Caco-2 (cell line): Measurements from ENCODE around the gene EWSR1. TPM values are rescaled to one million over a fixed set of nuclear protein-coding genes. Genes with fewer than 3 reads are reported as not detected.

Source experiments
- BruUV-seq: library from RNA; stranded (reverse); fragments of 400-500 nt; replicated peaks from 2 replicates; lab custom pipeline; 2021; lab: Mats Ljungman, UMichigan
- CTCF ChIA-PET: fragments of 300-600 bp; sonication (Branson Sonifier 250); formaldehyde crosslinking; loops from one replicate; lab custom pipeline; 2022; ENCODE audit warnings: antibody characterized with exemption; lab: Charles Lee
- POLR2A ChIA-PET: fragments of 300-600 bp; sonication (Branson Sonifier 250); formaldehyde crosslinking; loops from one replicate; lab custom pipeline; 2022; ENCODE audit warnings: antibody characterized with exemption; lab: Charles Lee
- DNase-seq, 2 experiments: peaks; one replicate each; pipeline versions ENCODE4 v3.0.0 to v3.0.0-alpha.2; 2020 to 2022
- H3K27me3 ChIP-seq: replicated peaks from 2 replicates; pipeline ENCODE4 v1.6.0; 2011; ENCODE audit warnings: low read length; ENCODE audit not compliant: control insufficient read depth, insufficient read depth
- H3K36me3 ChIP-seq: 2 replicates; pipeline ENCODE4 v1.5.1; 2011; ENCODE audit warnings: low read length; ENCODE audit not compliant: control insufficient read depth, insufficient read depth
- H3K4me1 ChIP-seq: fragments of 250-450 bp; sonication (Bioruptor Pico); 2 replicates; pipeline ENCODE4 v1.5.1; 2020; ENCODE audit warnings: mild to moderate bottlenecking
- H3K4me3 ChIP-seq: 2 replicates; pipeline ENCODE4 v1.5.1; 2011; ENCODE audit warnings: low read depth, mild to moderate bottlenecking, control low read depth, low read length
- H3K9me3 ChIP-seq: fragments of 250-450 bp; sonication (Bioruptor Pico); 2 replicates; pipeline ENCODE4 v1.5.1; 2020; ENCODE audit warnings: mild to moderate bottlenecking, moderate library complexity
- H3K27ac Mint-ChIP-seq: one replicate; pipeline ENCODE4 v1.8.0; 2022; ENCODE audit warnings: mixed read lengths; ENCODE audit not compliant: unreplicated experiment
- H3K27me3 Mint-ChIP-seq: one replicate; pipeline ENCODE4 v1.8.0; 2022; ENCODE audit warnings: mixed read lengths; ENCODE audit not compliant: insufficient read depth, unreplicated experiment
- H3K36me3 Mint-ChIP-seq: one replicate; pipeline ENCODE4 v1.8.0; 2022; ENCODE audit warnings: mild to moderate bottlenecking, mixed read lengths; ENCODE audit not compliant: insufficient read depth, unreplicated experiment
- H3K4me1 Mint-ChIP-seq: one replicate; pipeline ENCODE4 v1.8.0; 2022; ENCODE audit warnings: low read depth, mixed read lengths; ENCODE audit not compliant: unreplicated experiment
- H3K4me3 Mint-ChIP-seq: one replicate; pipeline ENCODE4 v1.8.0; 2022; ENCODE audit warnings: mild to moderate bottlenecking, moderate library complexity, mixed read lengths; ENCODE audit not compliant: unreplicated experiment
- H3K9me3 Mint-ChIP-seq: one replicate; pipeline ENCODE4 v1.8.0; 2022; ENCODE audit warnings: mixed read lengths; ENCODE audit not compliant: unreplicated experiment
- CTCF ChIP-seq, 2 experiments: fragments of 200-600 bp in 1 of 2; IDR thresholded peaks; 1 replicate in 1 of 2; 2 replicates in 1 of 2; pipeline versions ENCODE4 v1.5.1 to v1.8.0; 2011 to 2022; ENCODE audit warnings: antibody characterized with exemption in 1 of 2, control low read depth in 1 of 2, inconsistent platforms in 1 of 2, low read depth in 1 of 2, low read length in 1 of 2, mild to moderate bottlenecking in 1 of 2, moderate library complexity in 1 of 2; ENCODE audit not compliant: insufficient read depth in 1 of 2, severe bottlenecking in 1 of 2, unreplicated experiment in 1 of 2
- intact Hi-C: fragments of 100-400 bp; cut with micrococcal nuclease; formaldehyde crosslinking; loops from one replicate; pipeline ENCODE4 v1.10.0; 2022; ENCODE audit not compliant: unreplicated experiment
- total RNA-seq: library from RNA; stranded (reverse); gene quantifications from 2 replicates; pipeline ENCODE4 v1.2.3, GENCODE V29; 2022

The EWSR1 gene
- total RNA-seq, 1 experiment from 2014 or later = 358 TPM

- POLR2A ChIA-PET = interaction anchor here (0.5 kb wide), 1 partner anchor 67 kb away, joined by 3 read pairs; no protein-coding TSS in a partner anchor
- Histone ChIP-seq H3K4me3 (no peak overlapping the region), H3K27me3 (no peaks in the 10 kb centered on the region), H3K36me3 (peaks cover 1% of the 10 kb centered on the region), H3K9me3 (no peaks in the 10 kb centered on the region), H3K4me1 (peaks cover 6% of the 10 kb centered on the region; the same call in 1 of the 2 replicates)
- no peak for DNase-seq
- BruUV-seq = no TSS peak
- Mint-ChIP-seq H3K27ac (no peak overlapping the region), H3K27me3 (no peaks in the 10 kb centered on the region), H3K36me3 (peaks cover 63% of the 10 kb centered on the region), H3K4me3 (no peak overlapping the region), H3K9me3 (no peaks in the 10 kb centered on the region), H3K4me1 (peaks cover 8% of the 10 kb centered on the region)
- CTCF ChIA-PET = interaction anchor here (1.1 kb wide), 1 partner anchor 11 kb away, joined by 3 read pairs; no protein-coding TSS in a partner anchor
- intact Hi-C loops = no loop called here
- TF ChIP-seq CTCF (IDR thresholded peaks at IDR 0.05; ENCODE audit: insufficient read depth in 1 of 2, low read depth in 1 of 2, low read length in 1 of 2, severe bottlenecking in 1 of 2, unreplicated experiment in 1 of 2) = no peak
These were observed 77.9 kb downstream of the EWSR1 start for GRCh38 chr22:29345932-29346331.

GRCh38 chr22:29346659-29347058 lies 78.6 kb downstream of the EWSR1 start:
- Mint-ChIP-seq H3K36me3 (peaks cover 56% of the 10 kb centered on the region), H3K27me3 (no peaks in the 10 kb centered on the region), H3K4me3 (no peak overlapping the region), H3K27ac (no peak overlapping the region), H3K9me3 (no peaks in the 10 kb centered on the region), H3K4me1 (peaks cover 8% of the 10 kb centered on the region)
- H3K36me3 ChIP-seq = peaks cover 1% of the 10 kb centered on the region
- H3K4me3 ChIP-seq = no peak overlapping the region
- intact Hi-C loops = no loop called here
- no peak for DNase-seq
- ChIA-PET CTCF (interaction anchor here (0.7 to 1.1 kb wide), 2 partner anchors 11 to 20 kb away, joined by 3 read pairs; no protein-coding TSS in a partner anchor), POLR2A (no interaction called here)
- peaks cover 6% of the 10 kb centered on the region; the same call in 1 of the 2 replicates for H3K4me1 ChIP-seq
- H3K9me3 ChIP-seq = no peaks in the 10 kb centered on the region
- no TSS peak for BruUV-seq
- no peaks in the 10 kb centered on the region for H3K27me3 ChIP-seq
- TF ChIP-seq CTCF (IDR thresholded peaks at IDR 0.05; ENCODE audit: insufficient read depth in 1 of 2, low read depth in 1 of 2, low read length in 1 of 2, severe bottlenecking in 1 of 2, unreplicated experiment in 1 of 2) = no peak

- Mint-ChIP-seq H3K4me1 (peaks cover 1% of the 10 kb centered on the region), H3K27ac (no peak overlapping the region), H3K27me3 (no peaks in the 10 kb centered on the region), H3K36me3 (peaks cover 50% of the 10 kb centered on the region), H3K9me3 (no peaks in the 10 kb centered on the region), H3K4me3 (no peak overlapping the region)
- CTCF ChIA-PET = interaction anchor here (0.9 kb wide), 1 partner anchor 27 kb away, joined by 3 read pairs; no protein-coding TSS in a partner anchor
- Histone ChIP-seq H3K4me3 (no peak overlapping the region), H3K9me3 (no peaks in the 10 kb centered on the region), H3K4me1 (no peaks in the 10 kb centered on the region), H3K36me3 (peaks cover 1% of the 10 kb centered on the region), H3K27me3 (no peaks in the 10 kb centered on the region)
- POLR2A ChIA-PET = no interaction called here
- no peak for TF ChIP-seq CTCF (IDR thresholded peaks at IDR 0.05; ENCODE audit: insufficient read depth in 1 of 2, low read depth in 1 of 2, low read length in 1 of 2, severe bottlenecking in 1 of 2, unreplicated experiment in 1 of 2)
- intact Hi-C loops = no loop called here
- no peak for DNase-seq
- TSS peak; percentile 6 for BruUV-seq
These were observed 80.0 kb downstream of the EWSR1 start for GRCh38 chr22:29348041-29348440.
